ENCODE results near the gene CKLF. TPM values are rescaled to one million over a fixed set of nuclear protein-coding genes. Genes with fewer than 3 reads are reported as not detected.

Gene CKLF, protein sequence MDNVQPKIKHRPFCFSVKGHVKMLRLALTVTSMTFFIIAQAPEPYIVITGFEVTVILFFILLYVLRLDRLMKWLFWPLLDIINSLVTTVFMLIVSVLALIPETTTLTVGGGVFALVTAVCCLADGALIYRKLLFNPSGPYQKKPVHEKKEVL
- 10 to 100 TPM; 30.5 to 94.3 (median 42.2) TPM for total RNA-seq

DNA sequence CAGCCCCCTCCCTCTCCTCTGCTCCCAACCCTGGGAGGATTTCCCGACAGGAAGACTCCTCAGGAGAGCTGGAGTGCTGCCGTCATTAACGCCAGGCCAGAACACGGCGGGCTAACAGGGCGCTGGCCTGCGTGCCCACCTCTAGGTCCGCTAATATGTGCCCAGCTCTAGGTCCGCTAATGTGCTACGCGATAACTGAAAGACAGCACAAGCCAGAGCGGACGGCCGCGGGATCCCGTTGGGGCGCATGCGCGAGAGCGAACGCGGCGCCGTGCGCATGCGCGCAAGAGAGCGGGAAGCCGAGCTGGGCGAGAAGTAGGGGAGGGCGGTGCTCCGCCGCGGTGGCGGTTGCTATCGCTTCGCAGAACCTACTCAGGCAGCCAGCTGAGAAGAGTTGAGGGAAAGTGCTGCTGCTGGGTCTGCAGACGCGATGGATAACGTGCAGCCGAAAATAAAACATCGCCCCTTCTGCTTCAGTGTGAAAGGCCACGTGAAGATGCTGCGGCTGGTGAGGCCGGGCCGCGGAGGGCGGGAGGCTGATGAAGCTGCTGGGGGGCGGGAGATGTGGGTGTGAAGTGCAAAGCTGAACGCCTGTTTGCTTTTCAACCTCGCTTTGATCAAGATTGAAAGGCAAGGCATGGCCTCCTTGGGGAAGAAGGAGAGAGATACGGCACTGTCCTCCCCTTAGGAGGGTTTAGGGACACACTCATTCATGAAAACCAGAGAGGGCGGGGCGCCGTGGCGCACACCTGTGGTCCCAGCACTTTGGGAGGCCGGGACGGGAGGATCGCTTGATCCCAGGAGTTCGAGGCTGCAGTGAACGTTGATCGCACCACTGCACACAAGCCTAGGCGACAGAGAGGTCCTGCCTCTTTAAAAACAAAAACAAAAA is at the start of gene CKLF:
Gene CKLF, plus strand, starts transcription at position 291 of the 892 bp plus-strand sequence. Its CDS starts 140 bp downstream, at position 431.
- TF ChIP-seq, protein P1, sequence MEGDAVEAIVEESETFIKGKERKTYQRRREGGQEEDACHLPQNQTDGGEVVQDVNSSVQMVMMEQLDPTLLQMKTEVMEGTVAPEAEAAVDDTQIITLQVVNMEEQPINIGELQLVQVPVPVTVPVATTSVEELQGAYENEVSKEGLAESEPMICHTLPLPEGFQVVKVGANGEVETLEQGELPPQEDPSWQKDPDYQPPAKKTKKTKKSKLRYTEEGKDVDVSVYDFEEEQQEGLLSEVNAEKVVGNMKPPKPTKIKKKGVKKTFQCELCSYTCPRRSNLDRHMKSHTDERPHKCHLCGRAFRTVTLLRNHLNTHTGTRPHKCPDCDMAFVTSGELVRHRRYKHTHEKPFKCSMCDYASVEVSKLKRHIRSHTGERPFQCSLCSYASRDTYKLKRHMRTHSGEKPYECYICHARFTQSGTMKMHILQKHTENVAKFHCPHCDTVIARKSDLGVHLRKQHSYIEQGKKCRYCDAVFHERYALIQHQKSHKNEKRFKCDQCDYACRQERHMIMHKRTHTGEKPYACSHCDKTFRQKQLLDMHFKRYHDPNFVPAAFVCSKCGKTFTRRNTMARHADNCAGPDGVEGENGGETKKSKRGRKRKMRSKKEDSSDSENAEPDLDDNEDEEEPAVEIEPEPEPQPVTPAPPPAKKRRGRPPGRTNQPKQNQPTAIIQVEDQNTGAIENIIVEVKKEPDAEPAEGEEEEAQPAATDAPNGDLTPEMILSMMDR (IDR thresholded peaks at IDR 0.05; ENCODE audit: low read depth) = no peak

DNA sequence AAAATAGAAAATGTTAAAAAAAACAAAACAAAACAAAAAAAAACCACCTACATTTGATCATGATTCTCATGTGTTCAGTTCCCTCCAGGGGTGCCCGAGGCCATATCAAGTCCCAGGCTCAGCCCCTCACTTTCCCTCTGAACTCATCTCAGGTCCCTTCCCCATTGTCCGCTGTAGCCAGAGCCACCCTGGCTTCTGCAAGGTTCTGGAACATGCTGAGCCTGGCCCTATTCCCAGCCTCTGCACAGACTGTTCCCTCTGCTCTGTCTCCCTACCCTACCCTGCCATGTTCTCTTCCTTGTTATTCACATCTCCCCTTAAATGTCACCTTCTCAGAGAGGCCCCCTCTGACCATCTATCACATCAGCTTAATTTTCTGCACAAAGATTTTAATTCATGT is 49.3 kb upstream of the CKLF start:
- TF ChIP-seq, protein P1 (IDR thresholded peaks at IDR 0.05; ENCODE audit: low read depth) = no peak

DNA sequence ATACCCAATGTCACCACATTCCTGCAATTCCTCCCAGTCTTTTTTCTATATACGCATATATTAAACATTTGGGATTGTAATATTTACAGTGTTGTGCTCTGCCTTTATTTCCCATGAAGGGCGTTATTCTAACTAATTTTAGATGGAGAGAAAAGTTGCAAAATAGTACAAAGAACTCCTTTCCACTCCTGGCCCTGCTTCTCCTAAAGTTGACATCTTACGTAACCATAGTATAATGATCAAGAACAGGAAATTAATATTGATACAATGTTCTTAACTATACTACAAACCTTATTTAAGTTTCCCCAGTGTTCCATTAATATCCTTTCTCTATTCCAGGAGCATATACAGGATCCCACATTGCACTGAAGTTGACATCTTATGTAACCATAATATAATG is 48.8 kb upstream of the CKLF start:
- TF ChIP-seq, protein P1 (IDR thresholded peaks at IDR 0.05; ENCODE audit: low read depth) = no peak

DNA sequence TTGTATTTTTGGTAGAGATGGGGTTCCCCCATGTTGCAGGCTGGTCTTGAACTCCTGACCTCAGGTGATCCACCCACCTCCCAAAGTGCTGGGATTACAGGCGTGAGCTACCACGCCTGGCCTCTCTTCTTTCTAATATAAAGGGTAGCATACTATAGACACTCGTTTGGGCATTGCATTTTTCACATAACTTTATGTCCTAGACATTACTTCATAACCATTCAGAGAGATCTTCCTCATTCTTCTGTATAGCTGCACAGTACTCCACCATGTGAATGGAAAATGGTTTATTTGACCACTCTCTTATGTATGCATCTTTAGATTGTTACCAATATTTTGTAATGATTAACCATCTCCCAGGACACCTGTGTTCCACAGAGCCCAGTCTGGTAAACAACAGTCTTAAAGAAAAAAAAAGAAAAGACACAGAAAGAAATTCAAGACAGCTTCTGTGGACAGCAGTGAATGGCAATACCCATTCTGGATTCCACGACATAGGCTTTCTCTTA is 44.6 kb upstream of the CKLF start:
- TF ChIP-seq, protein P1 (IDR thresholded peaks at IDR 0.05; ENCODE audit: low read depth) = no peak

DNA sequence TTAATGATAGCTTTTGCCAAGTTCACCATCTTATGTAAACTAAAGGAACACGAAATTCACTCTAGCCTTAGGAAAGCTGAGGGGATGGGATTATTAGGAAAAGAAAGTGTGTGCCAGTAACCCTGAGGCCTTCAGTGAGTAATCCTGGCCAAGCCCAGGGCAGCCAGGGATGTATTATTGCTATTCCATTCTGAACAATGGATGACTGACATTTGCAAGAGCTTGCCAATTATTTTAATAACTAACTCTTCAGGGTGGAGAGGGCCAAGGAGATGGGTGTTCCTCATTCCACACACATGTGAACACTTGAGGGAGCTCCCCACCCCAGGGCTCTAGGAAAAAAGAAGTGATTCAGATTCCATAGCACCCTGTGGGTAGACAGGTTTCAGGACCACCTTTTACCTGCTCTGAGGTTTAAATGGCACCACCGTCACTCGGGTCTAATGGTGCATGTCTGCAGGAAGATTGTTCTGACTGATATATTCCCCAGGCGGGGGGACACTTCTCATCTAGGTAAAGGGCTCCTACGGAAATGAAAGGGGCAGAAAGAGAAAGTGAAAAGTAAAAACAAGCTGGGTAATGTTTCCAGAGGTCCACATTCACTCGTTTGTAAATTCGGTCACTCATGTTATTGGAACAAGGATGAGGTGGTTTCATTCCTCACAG is 44.0 kb upstream of the CKLF start:
- TF ChIP-seq, protein P1 (IDR thresholded peaks at IDR 0.05; ENCODE audit: low read depth) = no peak

DNA sequence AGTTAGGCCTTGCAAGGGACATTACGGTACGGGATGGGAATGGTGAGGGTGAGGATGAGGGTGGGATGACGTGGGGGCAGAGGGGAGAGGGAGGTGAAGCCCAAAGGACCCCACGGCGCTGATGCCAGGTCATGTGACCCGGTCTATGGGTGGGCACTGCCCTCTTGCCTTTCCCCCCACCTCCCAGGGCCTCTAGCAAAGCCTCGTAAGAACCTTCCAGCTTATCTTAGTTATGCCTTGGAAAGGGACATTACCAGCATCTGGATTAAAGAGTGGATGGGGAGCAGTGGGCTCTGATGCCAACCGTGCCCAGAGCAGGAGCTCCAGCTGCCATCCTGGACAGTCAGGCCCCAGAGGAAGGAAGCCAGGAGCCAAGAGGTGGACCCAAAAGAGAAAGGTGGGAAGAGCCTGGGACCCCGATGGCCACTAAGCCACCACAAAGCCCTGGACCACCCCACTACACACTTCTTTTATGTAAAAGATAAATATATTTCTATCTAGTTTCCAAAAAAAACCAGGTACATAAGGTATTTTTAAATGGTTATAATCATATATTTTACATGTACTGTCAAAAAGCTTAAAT is 43.4 kb upstream of the CKLF start:
- TF ChIP-seq, protein P1 (IDR thresholded peaks at IDR 0.05; ENCODE audit: low read depth) = no peak

All from subcutaneous adipose tissue (tissue), 4 donors.